ENCODE results near the gene SSR4.
"Not testable (repeated sequence)": the region's sequence is repeated elsewhere in the genome, so short reads cannot be mapped to it uniquely, and the experiment has no call there.

The SSR4 gene

DNA sequence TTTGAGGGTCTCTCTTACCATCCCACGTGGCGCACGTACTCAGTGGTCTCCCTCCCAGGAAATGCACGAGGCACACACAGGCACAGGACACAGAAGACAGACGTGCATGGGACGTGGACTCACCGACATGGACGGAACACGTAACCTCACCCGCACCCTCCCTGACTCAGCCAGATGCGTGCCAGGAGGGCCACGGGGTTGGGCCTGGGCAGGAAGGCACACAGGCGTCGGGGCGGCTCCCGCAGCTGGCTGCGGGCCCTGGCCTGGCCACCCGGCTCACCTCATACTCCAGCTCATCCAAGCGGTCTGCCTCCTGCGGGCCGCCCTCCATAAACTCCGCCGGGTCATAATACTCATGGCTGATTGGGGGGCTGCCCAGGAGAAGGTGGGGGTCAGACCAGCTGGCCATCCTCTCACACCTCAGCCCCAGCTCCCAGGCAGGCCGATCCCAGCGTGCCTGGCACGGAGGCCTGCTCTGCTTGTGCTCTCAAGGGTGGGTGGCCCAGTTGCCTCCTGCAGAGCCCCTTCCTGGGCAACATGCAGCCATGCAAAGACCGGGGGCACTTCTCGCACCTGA, 12.6 kb downstream of the SSR4 start:
- no peak for DNase-seq

DNA sequence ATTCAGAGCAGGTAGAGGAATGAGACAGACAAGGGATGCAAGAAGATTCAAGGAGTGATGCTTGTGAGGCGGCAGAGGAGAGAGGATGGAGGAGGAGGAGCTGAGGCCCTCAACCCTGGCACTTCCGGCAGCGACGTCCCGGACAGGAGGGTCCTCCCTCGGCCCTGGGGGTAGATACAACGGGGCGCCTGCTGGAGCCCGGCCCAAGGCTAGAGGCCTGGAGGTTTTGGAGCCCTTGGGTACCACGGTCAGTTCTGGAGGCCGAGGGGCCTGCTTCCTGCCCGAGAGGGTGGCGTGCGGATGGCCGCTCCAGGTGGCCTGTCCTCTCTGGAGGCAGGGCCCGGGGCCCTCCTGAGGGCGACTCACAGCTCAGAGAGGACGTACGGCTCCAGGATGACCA, 13.5 kb downstream of the SSR4 start:
- DNase-seq: no peak

DNA sequence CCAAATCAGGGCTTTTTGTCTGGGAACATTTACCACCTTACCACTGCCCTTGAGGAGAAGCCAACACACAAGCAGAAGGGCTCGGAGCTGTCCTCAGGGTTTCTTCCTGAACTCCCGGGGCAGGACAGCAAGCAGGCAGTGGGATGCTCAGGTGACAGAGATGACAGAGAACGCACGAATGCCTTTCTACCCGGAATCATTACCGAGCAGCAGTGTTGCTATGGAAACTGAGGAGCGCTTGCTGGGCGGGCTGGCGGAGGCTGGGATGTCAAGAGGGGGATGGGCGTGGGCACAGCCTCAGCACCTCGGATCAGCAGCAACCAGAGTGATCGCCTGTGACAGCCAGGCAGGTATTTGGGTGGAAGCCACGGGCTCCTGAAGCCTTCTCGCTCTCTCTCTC, 17.8 kb downstream of the SSR4 start:
- no peak for DNase-seq

DNA sequence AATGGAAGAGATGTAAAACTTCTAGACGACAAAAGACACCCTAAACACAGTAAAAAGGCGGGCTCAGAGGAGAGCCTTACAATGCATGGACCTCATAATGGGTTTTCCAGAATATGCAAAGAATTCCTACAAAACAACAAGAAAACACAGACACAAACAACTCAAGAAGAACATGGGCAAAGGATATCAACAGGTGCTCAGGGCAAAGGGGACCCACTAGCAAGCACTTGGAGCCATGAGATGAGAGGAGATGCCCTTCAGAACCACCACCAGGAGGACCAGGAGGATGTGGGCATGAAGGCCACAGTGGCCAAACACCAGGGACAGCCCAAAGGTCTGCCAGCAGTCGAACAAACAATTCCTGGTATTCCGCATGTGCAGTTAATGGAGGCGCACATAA, 18.7 kb downstream of the SSR4 start:
- DNase-seq: no peak

DNA sequence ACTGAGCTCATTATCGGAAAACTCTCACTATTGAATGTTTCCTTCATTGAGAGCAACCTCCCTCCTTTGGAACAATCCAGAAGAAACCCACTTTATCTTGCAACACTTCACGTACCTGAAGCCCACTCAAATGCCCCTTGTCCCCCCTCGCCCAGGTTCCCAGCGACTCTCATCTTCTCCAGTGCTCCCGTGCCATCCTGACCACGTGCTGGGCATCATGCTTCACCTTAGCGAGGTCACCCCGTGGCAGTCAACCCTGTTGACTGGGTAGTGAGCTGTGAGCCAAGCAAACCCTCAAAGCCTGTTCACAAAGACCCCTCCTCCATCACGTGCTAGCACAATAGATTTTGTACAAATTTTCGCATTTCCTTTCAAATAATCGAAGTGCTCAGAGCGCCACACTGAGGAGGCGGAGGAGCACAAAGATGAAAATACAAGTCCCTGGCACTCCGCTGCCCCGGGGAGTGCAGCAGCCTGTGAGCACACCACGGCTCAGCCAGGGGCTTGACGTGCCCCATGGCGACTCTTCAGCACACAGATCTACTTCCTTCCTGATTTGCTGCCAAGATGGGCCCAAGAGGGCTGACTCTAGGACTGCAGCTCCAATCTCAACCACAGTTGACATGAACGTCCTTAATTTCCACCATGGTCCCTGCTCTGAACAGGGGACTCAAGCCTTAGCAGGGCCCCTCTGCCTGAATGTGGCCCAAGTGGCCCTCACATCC, 20.3 kb downstream of the SSR4 start:
- DNase-seq: no peak

DNA sequence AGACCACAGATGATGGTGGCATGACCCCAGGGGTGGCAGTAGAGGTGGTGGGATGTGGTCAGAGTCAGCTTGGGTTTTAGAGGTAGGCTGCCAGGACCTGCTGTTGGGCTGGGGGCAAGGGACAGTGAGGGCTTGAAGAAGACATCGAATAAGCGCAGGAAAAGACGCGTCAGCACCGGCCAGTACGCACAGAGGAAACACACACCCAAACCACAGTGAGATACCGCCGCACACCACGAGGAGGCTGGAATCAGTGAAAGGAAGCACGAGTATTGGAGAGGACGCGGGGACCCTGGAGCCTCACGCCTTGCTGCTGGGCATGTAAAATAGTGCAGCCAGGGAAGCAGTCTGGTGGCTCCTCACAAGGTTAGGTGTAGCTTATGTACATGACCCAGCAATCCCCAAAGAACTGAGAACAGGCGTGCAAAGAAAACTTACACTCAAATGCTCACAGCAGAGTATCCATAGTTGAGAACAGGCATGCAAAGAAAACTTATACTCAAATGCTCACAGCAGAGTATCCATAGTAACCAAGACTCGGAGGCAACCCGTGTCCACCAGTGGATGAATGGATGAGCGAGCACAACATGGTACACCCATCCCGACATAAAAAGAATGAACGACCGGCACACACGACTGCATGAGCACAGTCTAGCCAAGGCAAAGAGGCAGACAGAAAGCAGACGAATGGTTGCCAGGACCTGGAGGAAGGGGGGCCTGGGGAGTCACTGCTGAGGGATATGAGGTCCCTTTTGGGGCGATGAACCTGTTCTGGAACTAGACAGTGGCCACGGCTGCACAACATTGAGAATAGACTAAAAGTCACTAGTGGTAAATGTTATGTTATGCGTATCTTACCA, 22.6 kb downstream of the SSR4 start:
- DNase-seq: peak; percentile 2

DNA sequence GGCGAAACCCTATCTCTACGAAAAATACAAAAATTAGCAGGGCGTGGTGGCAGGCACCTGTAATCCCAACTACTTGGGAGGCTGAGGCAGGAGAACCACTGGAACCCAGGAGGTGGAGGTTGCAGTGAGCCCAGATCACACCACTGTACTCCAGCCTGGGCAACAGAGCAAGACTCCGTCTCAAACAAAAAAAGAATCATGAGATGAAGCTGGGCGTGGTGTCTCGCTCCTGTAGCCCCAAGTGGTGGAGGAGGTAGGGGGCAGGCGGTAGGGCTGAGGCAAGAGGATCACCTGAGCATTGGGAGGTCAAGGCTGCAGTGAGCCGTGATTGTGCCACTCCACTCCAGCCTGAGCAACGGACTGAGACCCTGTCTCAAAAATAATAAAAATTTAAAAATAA, 23.6 kb downstream of the SSR4 start:
- DNase-seq: not testable (repeated sequence)

DNA sequence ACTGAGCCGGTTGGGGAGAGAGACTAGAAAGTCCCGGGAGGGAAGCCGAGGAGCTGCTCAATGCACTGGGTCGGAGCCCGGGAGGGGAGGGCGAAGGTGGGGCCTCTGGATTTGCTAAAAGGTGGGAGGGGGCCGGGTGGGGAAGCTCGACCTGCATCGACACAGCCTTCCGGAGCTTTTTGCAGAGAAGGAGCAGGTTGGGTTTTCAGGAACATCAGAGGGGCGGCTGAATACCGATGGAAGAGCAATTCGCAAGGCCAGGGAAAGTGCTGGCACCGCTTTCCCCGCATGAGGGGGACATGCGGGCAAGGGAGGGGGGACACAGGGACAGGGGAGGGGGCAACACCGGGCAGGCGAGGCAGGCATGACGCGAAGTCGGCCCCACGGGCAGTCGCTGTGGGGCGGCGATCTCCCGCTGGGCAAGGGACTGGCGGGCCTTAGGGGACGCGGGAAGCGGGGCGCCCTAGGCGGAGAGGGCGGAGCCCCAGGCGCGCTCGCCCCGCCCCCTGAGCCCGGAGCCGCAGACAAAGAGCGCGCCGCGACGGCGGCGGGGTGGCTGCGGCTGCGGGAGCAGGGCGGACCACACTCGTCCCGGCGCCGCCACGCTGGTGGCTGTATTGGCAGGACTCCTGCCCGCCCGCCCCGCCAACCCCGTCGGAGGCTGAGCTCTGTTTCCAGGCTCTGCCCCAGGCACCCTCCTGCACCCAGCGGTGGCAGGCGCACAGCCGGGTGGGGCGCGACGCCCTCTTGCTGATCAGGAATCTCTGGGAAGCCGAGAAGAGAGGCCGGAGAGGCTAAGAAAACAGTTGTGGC, 24.3 kb downstream of the SSR4 start:
- DNase-seq: peak; percentile 13

DNA sequence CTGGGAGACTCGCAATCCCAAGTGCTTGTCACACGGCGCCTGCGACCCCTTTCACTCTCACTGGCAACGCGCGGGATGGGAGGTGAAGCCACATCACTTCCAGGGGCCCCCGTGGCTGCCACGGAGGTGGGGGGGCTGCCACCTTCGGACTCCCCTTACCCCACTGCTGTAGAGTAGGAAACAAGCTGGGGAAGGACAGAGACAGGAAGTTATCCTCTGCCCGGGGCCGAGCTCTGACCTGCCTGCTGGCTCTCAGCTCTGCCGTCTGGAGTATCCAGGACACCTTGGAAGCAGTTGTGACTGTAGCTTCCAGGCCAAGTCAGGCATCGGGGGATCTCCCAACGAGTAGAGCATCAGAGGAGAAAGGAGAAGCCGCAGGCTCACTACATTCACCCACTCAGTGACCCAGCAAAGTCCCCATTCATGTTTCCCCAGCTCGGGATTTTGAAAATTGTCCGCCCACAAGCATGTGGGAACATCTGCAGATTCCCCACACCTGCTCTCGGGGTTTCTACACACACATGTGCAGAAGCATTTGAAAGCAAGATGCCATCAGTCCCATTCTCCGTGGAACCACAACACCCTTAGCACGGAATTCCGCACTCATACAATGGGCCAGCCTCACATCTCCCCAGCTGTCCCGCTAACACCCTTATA, 25.0 kb downstream of the SSR4 start:
- DNase-seq: no peak

DNA sequence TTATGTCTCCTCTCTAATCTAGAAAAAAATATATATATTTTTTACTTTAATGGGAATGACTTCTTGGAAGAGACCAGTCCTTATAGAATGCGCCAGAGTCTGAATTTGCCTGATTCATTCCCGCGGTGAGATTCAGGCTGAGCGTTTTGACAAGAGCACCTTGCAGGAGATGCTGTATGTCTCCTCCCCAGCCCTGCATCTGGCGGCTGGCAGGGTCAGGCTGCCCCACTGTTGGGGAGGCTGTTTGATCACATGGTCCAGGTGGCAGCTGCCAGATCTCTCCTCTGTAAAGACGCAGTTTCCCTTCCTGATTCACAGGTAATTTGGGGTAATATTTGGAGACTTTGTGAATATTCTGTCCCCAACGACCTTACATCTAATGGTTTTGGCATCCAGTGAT, 26.1 kb downstream of the SSR4 start:
- no peak for DNase-seq

DNA sequence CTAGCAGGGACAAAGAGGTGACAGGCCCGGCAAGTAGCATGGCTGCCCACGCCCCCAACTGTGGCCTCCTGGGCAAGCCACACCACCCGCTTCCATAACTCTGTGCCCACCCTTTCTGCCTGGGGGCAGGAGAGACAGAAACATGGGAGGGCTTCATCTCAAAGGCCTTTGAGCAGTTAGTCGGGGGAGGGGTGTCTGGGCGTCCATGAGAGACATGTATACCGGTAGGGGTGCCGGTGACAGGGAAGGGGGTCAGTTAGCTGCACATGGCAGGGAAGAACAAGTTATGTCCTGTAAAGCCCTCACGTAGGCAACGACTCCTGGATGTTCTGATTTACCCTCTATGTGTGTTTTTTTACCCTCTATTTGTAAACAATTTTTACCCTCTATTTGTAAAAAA, 26.6 kb downstream of the SSR4 start:
- no peak for DNase-seq

DNA sequence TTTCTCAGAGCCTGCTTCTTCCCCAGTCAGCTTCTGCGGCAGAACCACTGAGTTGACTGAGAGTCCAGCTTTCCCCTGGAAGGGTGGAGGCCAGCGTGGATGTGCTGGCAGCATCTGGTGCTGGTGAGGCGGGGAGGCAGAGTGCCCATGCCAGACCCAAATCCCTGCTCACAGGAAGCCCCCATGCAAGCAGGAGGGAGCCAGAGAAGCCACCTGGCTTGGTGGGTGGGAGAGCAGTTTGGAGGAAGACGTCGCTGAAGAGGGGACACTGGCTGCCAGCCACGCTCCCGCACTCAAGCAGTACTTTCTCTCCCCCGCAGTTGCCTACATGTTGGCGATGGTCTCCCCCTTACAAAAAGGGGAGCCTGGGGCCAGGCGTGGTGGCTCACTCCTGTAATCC, 29.9 kb downstream of the SSR4 start:
- DNase-seq: no peak

DNA sequence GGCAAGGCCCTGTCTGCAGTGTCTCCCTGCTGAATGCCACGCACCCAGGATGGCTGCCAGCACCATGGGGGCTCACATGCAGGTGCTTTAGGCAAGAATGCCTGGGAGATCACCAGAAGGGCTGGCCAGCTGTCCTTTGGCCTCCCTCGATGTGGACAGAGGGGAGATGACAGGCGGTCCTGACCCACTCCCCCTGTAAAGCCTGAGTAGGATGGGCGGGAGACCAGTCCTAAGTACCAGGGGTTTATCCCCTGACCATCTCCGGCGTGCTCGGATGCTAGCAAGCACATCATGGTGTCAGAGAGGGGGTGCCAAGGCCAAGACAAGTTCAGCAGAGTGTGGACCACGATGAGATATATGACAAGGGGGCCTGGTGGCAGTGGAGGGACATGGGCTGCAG, 30.6 kb downstream of the SSR4 start:
- no peak for DNase-seq

DNA sequence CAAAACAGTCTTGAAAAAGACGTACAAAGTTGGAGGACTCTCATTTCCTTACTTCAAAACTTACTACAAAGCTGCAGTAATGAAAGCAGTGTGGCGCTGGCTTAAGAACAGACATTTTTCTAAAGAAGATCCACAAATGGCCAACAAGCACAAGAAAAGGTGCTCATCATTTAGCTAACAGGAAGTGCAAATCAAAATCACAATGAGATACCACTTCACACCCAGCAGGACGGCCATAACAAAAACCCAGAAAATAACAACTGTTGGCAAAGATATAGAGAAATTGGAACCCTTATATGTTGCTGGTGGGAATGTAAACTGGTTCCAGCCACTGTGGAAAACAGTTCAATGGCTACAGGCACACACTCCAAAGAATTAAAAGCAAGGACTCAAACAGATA, 32.5 kb downstream of the SSR4 start:
- DNase-seq: no peak

DNA sequence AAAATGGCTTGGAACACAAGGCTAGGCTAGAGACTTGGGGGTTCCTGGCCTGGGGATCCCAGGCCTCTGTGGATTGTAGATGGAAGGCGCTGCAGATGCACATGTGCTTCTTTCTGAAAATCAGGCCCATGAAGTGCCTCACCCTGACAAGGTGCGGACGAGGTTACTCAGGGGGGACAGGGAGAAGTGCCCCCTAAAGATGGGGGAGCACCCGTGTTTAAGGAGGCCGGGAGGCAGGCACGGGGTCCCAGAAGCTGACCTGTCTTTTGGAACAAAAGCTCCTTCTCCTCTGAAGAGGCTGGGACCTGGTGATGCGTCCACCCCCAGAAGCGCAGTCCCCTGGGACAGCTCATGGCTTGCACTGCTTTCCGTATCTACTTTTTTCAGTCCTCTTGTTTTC, 33.4 kb downstream of the SSR4 start:
- DNase-seq: no peak

DNA sequence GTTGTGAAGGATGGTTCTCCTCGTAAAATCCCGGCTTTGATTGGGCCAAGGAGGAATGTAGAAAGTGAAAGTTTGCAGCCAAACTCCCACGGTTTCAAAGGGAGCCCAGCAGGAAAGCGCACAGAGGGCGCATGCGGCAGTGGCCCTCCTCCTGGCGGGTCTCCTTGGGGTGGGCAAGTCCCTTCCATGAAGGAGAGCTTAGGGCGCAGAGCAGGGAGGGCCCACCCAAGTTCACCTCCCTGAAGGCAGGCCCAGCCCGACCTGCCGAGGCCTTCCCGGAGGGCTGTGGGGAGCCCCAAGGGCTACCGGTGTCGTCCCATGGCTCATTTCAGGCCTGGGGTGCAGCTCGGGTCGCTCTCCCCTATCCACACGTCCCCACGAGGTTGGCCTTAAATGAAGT, 33.8 kb downstream of the SSR4 start:
- DNase-seq: no peak

DNA sequence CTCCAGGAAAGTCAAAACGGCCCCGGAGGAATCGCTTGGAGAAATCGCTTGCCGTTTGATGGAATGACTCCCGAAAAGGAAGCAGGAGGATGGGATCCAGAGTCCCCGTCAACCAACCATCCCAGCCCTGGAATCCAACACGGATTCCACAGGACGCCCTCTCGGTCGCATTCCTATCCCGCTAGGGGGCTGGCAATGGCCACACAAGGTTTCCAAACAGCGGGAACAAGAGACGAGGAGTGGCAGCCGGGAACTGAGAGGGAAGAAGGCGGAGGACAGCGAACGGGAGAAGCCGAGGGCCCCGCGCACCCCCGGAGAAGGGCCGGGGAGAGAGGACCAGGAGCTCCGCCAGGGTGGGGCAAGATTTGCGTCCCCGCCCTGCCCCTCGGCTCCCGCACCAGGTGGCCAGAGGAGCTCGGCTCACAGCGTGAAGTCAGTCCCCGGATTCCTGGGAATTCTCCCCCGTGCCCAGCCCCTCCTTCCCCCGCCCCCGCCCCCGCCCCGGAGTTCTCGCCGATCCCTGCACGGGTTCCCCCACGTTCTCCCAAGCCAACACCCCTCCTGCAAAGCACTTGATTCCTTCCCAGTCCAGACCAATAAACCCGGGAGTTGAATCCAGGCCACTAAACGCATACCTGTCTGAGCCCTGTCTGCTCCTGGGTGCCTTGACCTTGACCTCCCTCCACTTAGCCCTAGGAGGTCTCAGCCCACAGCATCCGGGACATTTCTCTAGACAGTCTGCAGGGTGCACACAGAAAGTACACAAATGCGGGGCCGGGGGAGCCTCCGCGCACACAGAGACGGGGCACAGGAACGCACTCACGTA, 34.5 kb downstream of the SSR4 start:
- no peak for DNase-seq

DNA sequence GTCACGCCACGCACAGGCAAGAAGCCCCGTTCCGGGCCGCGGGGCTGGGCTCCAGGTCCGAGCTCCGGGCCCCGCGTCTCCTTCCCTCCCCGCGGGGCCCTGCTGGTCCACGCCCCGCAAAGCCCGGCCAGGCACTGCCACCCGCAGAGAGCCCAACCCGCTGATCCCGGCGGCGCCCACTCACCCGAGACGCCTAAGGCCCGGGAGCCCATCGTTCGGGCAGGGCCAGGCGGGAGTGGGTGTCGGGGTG, 35.0 kb downstream of the SSR4 start:
- no peak for DNase-seq

DNA sequence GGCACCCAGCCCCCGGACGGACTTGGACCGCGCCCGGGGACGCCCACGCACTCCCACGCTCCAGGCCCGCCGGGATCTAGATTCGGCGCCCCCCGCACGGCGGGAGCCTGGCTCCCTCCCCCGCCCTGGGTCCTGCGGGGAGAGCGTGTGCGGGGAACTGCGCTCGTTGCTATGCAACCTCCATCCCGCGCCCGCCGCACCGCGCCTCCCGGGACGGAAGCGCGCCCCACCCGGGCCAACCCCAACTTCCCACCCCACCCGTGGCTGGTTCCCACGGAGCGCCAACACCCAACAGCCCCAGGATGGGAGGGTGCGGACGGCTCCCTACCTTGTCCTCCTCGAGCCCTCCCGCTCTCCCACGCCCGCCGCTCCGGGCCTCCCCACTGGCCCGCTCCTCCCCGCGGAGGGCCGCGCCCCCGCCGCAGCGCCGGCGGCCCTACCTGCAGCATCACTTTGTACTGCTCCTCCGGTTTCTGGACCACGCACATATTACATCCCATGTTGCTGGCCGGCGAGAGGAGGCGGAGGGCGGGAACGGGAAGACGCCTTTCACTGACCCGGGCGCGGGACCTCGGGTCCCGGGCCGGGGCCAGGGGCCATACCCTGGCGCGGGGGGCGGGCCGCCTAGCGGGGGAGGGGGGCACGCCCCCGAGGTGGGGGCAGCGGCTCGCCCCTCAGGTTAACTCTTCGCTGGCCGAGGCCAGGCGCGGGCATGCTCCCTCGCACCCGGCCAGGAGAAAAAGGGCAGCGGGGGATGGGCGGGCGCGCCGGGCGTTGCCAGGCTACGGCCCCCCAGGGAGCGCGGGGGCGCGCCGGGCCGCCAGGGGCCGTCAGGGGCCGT, 35.6 kb downstream of the SSR4 start, which contains the start of gene PDZD4:
Gene PDZD4 (minus strand): TSS at position 746 of the 841 bp plus-strand sequence. CDS start 246 bp downstream, at position 500.
- no peak for DNase-seq

DNA sequence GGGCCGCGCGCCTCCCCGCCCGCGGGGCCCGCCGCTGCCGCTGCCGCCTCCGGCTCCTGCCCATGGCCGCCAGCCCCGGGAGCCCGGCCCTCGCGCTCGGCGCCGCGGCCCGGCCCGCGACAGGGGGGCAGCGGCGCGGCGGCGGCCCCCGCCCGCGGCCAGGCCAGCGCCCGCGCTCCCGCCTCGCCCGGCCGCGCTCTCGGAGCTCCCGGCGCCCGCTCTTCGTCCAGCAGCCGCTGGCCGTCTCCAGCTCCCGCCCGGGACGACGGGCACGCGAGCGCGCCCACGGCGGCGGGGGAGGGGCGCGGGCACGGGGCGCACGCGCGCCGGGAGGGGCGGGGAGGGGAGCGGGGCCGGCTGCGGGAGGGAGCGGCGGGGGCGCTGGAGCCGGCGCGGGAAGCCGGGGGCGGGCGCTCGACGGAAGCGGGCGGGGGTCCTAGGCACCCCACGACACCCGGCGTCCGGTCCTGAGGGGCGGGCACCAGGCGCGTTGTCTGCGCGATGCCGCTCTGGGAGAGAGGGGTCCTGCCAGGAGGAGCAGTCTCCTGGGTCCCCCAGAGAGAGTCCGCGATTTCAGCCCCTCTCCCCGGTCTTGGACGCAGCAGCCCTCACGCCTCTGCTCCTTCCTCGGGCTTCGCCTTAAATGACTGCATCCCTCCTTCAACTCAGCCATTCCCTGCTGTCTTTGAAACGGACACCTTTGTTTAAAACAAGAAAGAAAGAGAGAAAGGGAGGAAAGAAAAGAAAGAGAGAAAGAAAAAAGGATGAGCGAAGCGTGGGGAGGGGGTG, 36.4 kb downstream of the SSR4 start:
- DNase-seq: no peak

Data from inflammatory macrophage treated with lipopolysaccharide for 4 hours (primary cell).